ENCODE measurements around the gene SLIT3.

GRCh38 chr5:168803541-168803940 lies 497.4 kb downstream of the SLIT3 start:
- TF ChIP-seq EZH2phosphoT487 (IDR thresholded peaks at IDR 0.05; ENCODE audit: borderline replicate concordance, low read length) (no peak), CTCF (conservative IDR thresholded peaks at IDR 0.05; ENCODE audit: low read depth, low read length) (no peak), EZH2 (IDR thresholded peaks at IDR 0.05; ENCODE audit: low read length, unreplicated experiment) (no peak)

Data from PC-3 (cell line).